Esophagus squamous epithelium (tissue), 4 donors: ENCODE data around the gene PLS3.

Experiments used
- CTCF ChIP-seq, 6 experiments: fragments of 450-650 bp in 4 of 6; fragments of 200-600 bp in 2 of 6; sonication (generic) in 2 of 6; IDR thresholded peaks; one replicate each; pipeline ENCODE4 v1.5.1; 2016 to 2019; ENCODE audit warnings: antibody characterized with exemption in 6 of 6, mild to moderate bottlenecking in 4 of 6, moderate library complexity in 4 of 6
- POLR2A ChIP-seq, 4 donors: fragments of 450-650 bp; IDR thresholded peaks; one replicate each; pipeline ENCODE4 v1.6.1; 2017; ENCODE audit warnings: antibody characterized with exemption in 4 of 4, mild to moderate bottlenecking in 4 of 4, moderate library complexity in 3 of 4

- TF ChIP-seq CTCF (IDR thresholded peaks at IDR 0.05) (no peak), POLR2A (IDR thresholded peaks at IDR 0.05) (no peak)
These were observed 104.1 kb downstream of the PLS3 start for GRCh38 chrX:115665122-115665521.
